K562 (cell line): ENCODE measurements around the gene TMEM161B. TPM values are rescaled to one million over a fixed set of nuclear protein-coding genes. Genes with fewer than 3 reads are reported as not detected.

Experiments
- CTBP1 ChIP-seq: fragments of 450-650 bp; IDR thresholded peaks from 2 replicates; pipeline ENCODE4 v1.6.1; 2016; ENCODE audit warnings: borderline replicate concordance
- ELF1 ChIP-seq: fragments of 200-800 bp; sonication (Bioruptor generic); IDR thresholded peaks from 2 replicates; pipeline ENCODE4 v1.6.1; 2016; ENCODE audit warnings: missing genetic modification characterization, missing compliant biosample characterization
- HCFC1 ChIP-seq: IDR thresholded peaks from 2 replicates; pipeline ENCODE4 v1.6.1; 2012; ENCODE audit warnings: low read depth, low read length, improper control_type of control experiment
- HDAC1 ChIP-seq, 2 experiments: fragments of 450-650 bp; IDR thresholded peaks; 2 replicates each; pipeline ENCODE4 v1.6.1; 2016 to 2017; ENCODE audit warnings: inconsistent platforms in 1 of 2, mild to moderate bottlenecking in 1 of 2, moderate library complexity in 1 of 2
- JUN ChIP-seq, 2 experiments: sonication (generic) in 1 of 2; formaldehyde crosslinking in 1 of 2; IDR thresholded peaks; 2 replicates each; pipeline versions ENCODE4 v1.6.1 to v1.8.0; 2012 to 2022; ENCODE audit warnings: borderline replicate concordance in 2 of 2, mild to moderate bottlenecking in 2 of 2, improper control_type of control experiment in 1 of 2, low read depth in 1 of 2, low read length in 1 of 2, missing genetic modification reagents in 1 of 2
- KDM4B ChIP-seq, 2 experiments: fragments of 450-650 bp in 1 of 2; sonication (generic) in 1 of 2; IDR thresholded peaks; 2 replicates each; pipeline ENCODE4 v1.6.1; 2016 to 2017; ENCODE audit warnings: borderline replicate concordance in 2 of 2, antibody characterized with exemption in 1 of 2, low read depth in 1 of 2, mild to moderate bottlenecking in 1 of 2
- MEIS2 ChIP-seq: fragments of 450-650 bp; IDR thresholded peaks from 2 replicates; pipeline ENCODE4 v1.6.1; 2014; ENCODE audit warnings: mild to moderate bottlenecking; ENCODE audit not compliant: partially characterized antibody
- MXI1 ChIP-seq: IDR thresholded peaks from 2 replicates; pipeline ENCODE4 v1.6.1; 2011; ENCODE audit warnings: low read depth, mild to moderate bottlenecking, improper control_type of control experiment, low read length
- NFRKB ChIP-seq: fragments of 450-650 bp; IDR thresholded peaks from 2 replicates; pipeline ENCODE4 v1.6.1; 2016; ENCODE audit warnings: low read depth
- POLR2AphosphoS2 ChIP-seq: IDR thresholded peaks from 2 replicates; pipeline ENCODE4 v1.6.1; 2012; ENCODE audit warnings: low read length, improper control_type of control experiment
- ZNF124 ChIP-seq: sonication (generic); formaldehyde crosslinking; IDR thresholded peaks from 2 replicates; pipeline ENCODE4 v1.8.1; 2022; ENCODE audit warnings: missing genetic modification reagents
- polyA plus RNA-seq, 8 experiments: library from polyadenylated mRNA; depleted of rRNA in 4 of 8; stranded (reverse) in 5 of 8; unstranded in 3 of 8; fragments of >200 nt; fragmentation: Nextera tagmentation in 2 of 8; fragmentation: Illumina TruSeq in 1 of 8; extraction: Ambion mirVana in 2 of 8; extraction: Trizol in 1 of 8; gene quantifications; 2 replicates each; pipeline versions ENCODE4 v1.2.1 to v1.2.3, GENCODE V29; 2011 to 2014; ENCODE audit warnings: inconsistent platforms in 1 of 8, missing spikeins in 1 of 8
- total RNA-seq, 7 experiments: library from RNA; depleted of rRNA in 6 of 7; stranded (reverse); fragments of >200 nt in 6 of 7; fragmentation: Illumina TruSeq in 2 of 7; extraction: Trizol in 2 of 7; gene quantifications; 2 replicates each; pipeline versions ENCODE4 v1.2.1 to v1.2.3, GENCODE V29; 2011 to 2021; ENCODE audit warnings: low replicate concordance in 1 of 7
- TF ChIP-seq, protein P1 (sequence below): sonication (generic); formaldehyde crosslinking; IDR thresholded peaks from 2 replicates; pipeline ENCODE4 v1.8.0; 2022; ENCODE audit warnings: mild to moderate bottlenecking, missing genetic modification reagents
- TF ChIP-seq, protein P2 (sequence below): fragments of 450-650 bp; IDR thresholded peaks from 2 replicates; pipeline ENCODE4 v1.6.1; 2016; ENCODE audit warnings: mild to moderate bottlenecking, moderate library complexity

TMEM161B gene
- total and polyA plus RNA-seq, 9 of the 15 experiments (the other 6 are each of a cell fraction or from before 2014, with no cell fraction given) = 18.9 to 57.1 (median 40.6) TPM

DNA sequence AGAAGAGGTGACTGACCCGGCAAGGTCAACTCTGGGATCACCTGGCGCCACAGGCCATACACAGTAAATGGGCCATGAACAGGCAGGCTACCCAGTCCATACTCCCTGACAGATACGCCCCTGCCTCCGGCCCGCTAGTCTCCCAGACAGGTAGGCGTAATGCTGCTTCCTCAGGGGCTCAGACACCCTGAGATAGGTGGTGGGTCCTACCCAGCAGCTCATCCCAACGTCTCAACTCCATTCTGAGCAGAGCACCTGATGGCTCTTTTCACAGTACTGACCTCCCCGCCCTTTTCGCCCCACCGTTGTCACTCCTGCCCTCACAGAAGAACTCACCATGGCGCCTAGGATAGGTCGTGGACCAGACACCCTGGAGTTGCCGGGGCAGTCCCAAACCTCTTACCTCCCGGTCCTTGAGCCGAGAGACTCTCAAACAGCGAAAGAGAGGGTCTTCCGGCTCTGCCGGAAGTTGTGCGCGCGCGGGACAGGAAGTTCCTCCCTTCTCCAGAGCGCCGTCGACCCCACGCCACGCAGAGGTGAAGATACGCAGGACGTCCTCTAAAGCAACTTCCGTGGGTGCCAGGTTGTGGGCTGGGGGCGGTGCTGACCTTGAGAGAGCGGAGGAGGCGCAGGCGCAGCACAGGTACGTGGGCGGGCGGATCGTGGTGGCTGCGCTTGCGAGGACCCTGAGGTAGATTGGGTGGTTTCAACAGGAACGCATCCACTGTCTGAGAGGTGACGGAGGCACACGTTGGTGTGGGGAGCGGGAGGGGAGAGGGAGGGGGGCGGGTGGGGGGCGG is at the start of gene TMEM161B (continued):
- TF ChIP-seq, protein P1, sequence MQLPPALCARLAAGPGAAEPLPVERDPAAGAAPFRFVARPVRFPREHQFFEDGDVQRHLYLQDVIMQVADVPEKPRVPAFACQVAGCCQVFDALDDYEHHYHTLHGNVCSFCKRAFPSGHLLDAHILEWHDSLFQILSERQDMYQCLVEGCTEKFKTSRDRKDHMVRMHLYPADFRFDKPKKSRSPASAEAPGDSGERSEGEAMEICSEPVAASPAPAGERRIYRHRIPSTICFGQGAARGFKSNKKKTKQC = peak; percentile 51; the same call in 1 of the 2 replicates
- 0 out of 2 replicates have a peak, but pooled peaks have one; percentile 53 for TF ChIP-seq POLR2AphosphoS2
- peak; percentile 74 for TF ChIP-seq HCFC1
- TF ChIP-seq ZNF124 (CRISPR knock-in tag) = no peak
- 0 out of 2 replicates have a peak, but pooled peaks have one; percentile 37 for TF ChIP-seq JUN (IDR thresholded peaks at IDR 0.05; ENCODE audit: borderline replicate concordance, low read depth, low read length)
- TF ChIP-seq JUN (CRISPR knock-in tag; IDR thresholded peaks at IDR 0.05; ENCODE audit: borderline replicate concordance) = no peak
- TF ChIP-seq CTBP1 = peak; percentile 87
- peak in 1 of 2 experiments; percentile 56; a peak in 1 of 4 replicates for TF ChIP-seq KDM4B (IDR thresholded peaks at IDR 0.05; ENCODE audit: borderline replicate concordance in 2 of 2, low read depth in 1 of 2)
- TF ChIP-seq MXI1 = no peak
- TF ChIP-seq HDAC1 (IDR thresholded peaks at IDR 0.05) = peak in 1 of 2 experiments; percentile 80; a peak in 2 of 4 replicates
- TF ChIP-seq, protein P2, sequence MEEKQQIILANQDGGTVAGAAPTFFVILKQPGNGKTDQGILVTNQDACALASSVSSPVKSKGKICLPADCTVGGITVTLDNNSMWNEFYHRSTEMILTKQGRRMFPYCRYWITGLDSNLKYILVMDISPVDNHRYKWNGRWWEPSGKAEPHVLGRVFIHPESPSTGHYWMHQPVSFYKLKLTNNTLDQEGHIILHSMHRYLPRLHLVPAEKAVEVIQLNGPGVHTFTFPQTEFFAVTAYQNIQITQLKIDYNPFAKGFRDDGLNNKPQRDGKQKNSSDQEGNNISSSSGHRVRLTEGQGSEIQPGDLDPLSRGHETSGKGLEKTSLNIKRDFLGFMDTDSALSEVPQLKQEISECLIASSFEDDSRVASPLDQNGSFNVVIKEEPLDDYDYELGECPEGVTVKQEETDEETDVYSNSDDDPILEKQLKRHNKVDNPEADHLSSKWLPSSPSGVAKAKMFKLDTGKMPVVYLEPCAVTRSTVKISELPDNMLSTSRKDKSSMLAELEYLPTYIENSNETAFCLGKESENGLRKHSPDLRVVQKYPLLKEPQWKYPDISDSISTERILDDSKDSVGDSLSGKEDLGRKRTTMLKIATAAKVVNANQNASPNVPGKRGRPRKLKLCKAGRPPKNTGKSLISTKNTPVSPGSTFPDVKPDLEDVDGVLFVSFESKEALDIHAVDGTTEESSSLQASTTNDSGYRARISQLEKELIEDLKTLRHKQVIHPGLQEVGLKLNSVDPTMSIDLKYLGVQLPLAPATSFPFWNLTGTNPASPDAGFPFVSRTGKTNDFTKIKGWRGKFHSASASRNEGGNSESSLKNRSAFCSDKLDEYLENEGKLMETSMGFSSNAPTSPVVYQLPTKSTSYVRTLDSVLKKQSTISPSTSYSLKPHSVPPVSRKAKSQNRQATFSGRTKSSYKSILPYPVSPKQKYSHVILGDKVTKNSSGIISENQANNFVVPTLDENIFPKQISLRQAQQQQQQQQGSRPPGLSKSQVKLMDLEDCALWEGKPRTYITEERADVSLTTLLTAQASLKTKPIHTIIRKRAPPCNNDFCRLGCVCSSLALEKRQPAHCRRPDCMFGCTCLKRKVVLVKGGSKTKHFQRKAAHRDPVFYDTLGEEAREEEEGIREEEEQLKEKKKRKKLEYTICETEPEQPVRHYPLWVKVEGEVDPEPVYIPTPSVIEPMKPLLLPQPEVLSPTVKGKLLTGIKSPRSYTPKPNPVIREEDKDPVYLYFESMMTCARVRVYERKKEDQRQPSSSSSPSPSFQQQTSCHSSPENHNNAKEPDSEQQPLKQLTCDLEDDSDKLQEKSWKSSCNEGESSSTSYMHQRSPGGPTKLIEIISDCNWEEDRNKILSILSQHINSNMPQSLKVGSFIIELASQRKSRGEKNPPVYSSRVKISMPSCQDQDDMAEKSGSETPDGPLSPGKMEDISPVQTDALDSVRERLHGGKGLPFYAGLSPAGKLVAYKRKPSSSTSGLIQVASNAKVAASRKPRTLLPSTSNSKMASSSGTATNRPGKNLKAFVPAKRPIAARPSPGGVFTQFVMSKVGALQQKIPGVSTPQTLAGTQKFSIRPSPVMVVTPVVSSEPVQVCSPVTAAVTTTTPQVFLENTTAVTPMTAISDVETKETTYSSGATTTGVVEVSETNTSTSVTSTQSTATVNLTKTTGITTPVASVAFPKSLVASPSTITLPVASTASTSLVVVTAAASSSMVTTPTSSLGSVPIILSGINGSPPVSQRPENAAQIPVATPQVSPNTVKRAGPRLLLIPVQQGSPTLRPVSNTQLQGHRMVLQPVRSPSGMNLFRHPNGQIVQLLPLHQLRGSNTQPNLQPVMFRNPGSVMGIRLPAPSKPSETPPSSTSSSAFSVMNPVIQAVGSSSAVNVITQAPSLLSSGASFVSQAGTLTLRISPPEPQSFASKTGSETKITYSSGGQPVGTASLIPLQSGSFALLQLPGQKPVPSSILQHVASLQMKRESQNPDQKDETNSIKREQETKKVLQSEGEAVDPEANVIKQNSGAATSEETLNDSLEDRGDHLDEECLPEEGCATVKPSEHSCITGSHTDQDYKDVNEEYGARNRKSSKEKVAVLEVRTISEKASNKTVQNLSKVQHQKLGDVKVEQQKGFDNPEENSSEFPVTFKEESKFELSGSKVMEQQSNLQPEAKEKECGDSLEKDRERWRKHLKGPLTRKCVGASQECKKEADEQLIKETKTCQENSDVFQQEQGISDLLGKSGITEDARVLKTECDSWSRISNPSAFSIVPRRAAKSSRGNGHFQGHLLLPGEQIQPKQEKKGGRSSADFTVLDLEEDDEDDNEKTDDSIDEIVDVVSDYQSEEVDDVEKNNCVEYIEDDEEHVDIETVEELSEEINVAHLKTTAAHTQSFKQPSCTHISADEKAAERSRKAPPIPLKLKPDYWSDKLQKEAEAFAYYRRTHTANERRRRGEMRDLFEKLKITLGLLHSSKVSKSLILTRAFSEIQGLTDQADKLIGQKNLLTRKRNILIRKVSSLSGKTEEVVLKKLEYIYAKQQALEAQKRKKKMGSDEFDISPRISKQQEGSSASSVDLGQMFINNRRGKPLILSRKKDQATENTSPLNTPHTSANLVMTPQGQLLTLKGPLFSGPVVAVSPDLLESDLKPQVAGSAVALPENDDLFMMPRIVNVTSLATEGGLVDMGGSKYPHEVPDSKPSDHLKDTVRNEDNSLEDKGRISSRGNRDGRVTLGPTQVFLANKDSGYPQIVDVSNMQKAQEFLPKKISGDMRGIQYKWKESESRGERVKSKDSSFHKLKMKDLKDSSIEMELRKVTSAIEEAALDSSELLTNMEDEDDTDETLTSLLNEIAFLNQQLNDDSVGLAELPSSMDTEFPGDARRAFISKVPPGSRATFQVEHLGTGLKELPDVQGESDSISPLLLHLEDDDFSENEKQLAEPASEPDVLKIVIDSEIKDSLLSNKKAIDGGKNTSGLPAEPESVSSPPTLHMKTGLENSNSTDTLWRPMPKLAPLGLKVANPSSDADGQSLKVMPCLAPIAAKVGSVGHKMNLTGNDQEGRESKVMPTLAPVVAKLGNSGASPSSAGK = peak; percentile 23; the same call in 1 of the 2 replicates
- TF ChIP-seq MEIS2 = peak; percentile 67
- peak; percentile 81 for TF ChIP-seq ELF1
- peak; percentile 53 for TF ChIP-seq NFRKB
